Type B pancreatic cell (in vitro differentiated cells): ENCODE results near the gene MSRB2. TPM values are rescaled to one million over a fixed set of nuclear protein-coding genes. Genes with fewer than 3 reads are reported as not detected.

Source experiments
- DNase-seq: peaks from one replicate; pipeline ENCODE4 v3.0.0; 2021; ENCODE audit warnings: mixed read lengths; ENCODE audit not compliant: unreplicated experiment; ENCODE audit errors: extremely low spot score
- H3K27ac Mint-ChIP-seq: 2 replicates; pipeline ENCODE4 v1.8.0; 2021; ENCODE audit warnings: mild to moderate bottlenecking, mixed read lengths
- H3K27me3 Mint-ChIP-seq: 2 replicates; pipeline ENCODE4 v1.8.0; 2021; ENCODE audit warnings: mixed read lengths
- H3K36me3 Mint-ChIP-seq: 2 replicates; pipeline ENCODE4 v1.8.0; 2021; ENCODE audit warnings: mixed read lengths
- H3K4me1 Mint-ChIP-seq: one replicate; pipeline ENCODE4 v1.8.0; 2021; ENCODE audit warnings: mixed read lengths; ENCODE audit not compliant: unreplicated experiment
- H3K4me3 Mint-ChIP-seq: 2 replicates; pipeline ENCODE4 v1.8.0; 2021; ENCODE audit warnings: mild to moderate bottlenecking, mixed read lengths
- H3K9me3 Mint-ChIP-seq: 2 replicates; pipeline ENCODE4 v1.8.0; 2021; ENCODE audit warnings: mixed read lengths
- CTCF ChIP-seq: fragments of 200-600 bp; sonication (generic); conservative IDR thresholded peaks from 2 replicates; pipeline ENCODE4 v1.5.0; 2021; ENCODE audit warnings: antibody characterized with exemption, mild to moderate bottlenecking
- total RNA-seq: library from RNA; stranded (reverse); gene quantifications from 2 replicates; pipeline ENCODE4 v1.2.1, GENCODE V29; 2021; ENCODE audit warnings: low replicate concordance

Gene MSRB2
- total RNA-seq, 1 donor from 2014 or later, result 26.6 TPM

- Mint-ChIP-seq H3K4me3 (no peak overlapping the region), H3K36me3 (no peaks in the 10 kb centered on the region), H3K27ac (no peak overlapping the region), H3K9me3 (no peaks in the 10 kb centered on the region), H3K27me3 (peaks cover 28% of the 10 kb centered on the region), H3K4me1 (no peaks in the 10 kb centered on the region)
- DNase-seq, result no peak
- no peak for TF ChIP-seq CTCF
Observed at GRCh38 chr10:23146258-23146657, 50.9 kb downstream of the MSRB2 start.

DNA sequence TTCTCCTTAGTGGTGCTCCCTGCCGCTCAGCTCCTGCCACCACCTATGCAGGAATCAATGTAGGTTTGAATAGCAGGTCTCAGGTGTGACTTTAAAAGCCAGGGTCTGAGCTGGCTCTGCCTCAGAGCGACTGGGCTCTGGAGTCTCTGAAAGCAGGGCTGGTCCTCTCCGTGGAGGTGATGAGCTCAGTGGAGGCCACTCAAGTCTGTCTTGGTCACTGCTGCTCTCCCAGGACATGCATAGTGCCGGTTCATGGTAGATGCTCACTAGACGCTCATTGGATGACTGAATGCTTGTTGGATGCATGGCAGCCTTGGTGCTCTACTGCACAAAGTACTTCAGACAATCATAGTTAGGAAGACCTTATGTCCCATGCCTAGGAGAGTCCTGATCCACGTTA lies 51.7 kb downstream of the MSRB2 start:
- no peak overlapping the region for H3K27ac Mint-ChIP-seq
- TF ChIP-seq CTCF, result no peak
- no peaks in the 10 kb centered on the region for H3K9me3 Mint-ChIP-seq
- H3K36me3 Mint-ChIP-seq, result no peaks in the 10 kb centered on the region
- H3K4me1 Mint-ChIP-seq, result no peaks in the 10 kb centered on the region
- no peak overlapping the region for H3K4me3 Mint-ChIP-seq
- peaks cover 30% of the 10 kb centered on the region for H3K27me3 Mint-ChIP-seq
- DNase-seq, result no peak

DNA sequence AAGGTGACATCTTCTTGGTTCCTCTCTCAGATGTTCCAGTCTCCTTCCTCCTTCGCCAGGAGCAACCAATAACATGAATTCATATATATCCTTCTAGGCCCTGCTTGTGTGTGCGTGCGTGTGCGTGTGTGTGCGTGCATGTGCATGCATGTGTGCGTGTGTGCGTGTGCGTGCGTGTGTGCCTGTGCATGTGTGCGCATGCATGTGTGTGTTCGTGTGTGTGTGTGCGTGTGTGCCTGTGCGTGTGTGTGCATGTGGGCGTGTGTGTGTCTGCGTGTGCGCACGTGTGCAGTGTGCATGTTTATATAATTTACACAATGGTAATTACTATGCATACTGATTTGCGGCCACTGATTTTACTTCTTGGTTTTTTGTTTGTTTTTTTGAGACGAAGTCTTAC lies 52.8 kb downstream of the MSRB2 start:
- Mint-ChIP-seq H3K4me1 (no peaks in the 10 kb centered on the region), H3K9me3 (no peaks in the 10 kb centered on the region), H3K27ac (no peak overlapping the region), H3K36me3 (no peaks in the 10 kb centered on the region), H3K27me3 (peaks cover 23% of the 10 kb centered on the region), H3K4me3 (no peak overlapping the region)
- no peak for TF ChIP-seq CTCF
- DNase-seq, result no peak

- DNase-seq, result no peak
- H3K9me3 Mint-ChIP-seq, result no peaks in the 10 kb centered on the region
- TF ChIP-seq CTCF, result no peak
- H3K4me1 Mint-ChIP-seq, result no peaks in the 10 kb centered on the region
- peaks cover 28% of the 10 kb centered on the region for H3K27me3 Mint-ChIP-seq
- H3K27ac Mint-ChIP-seq, result no peak overlapping the region
- no peaks in the 10 kb centered on the region for H3K36me3 Mint-ChIP-seq
- H3K4me3 Mint-ChIP-seq, result no peak overlapping the region
Observed at GRCh38 chr10:23150091-23150490, 54.7 kb downstream of the MSRB2 start.

DNA sequence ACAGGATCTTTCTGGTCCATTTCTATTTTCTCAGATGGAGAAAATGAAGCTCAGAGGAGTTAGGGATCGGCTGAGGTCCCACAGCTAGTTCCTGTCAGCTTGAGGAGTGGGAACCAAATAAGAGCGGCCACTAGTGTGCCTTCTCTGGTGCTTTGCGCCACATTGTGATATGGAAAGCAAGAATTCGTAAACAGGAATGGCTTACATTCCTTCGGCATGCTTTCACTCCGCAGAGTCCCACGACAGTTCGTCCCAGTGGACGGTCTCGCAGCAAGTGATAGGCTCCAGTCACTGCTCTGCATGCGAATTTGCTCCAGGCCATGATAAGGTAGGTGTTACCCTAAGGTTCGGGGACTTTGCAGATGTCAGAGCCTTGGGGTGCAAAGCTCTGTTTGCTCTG lies 55.2 kb downstream of the MSRB2 start:
- TF ChIP-seq CTCF, result no peak
- Mint-ChIP-seq H3K9me3 (no peaks in the 10 kb centered on the region), H3K4me1 (no peaks in the 10 kb centered on the region), H3K36me3 (no peaks in the 10 kb centered on the region), H3K4me3 (no peak overlapping the region), H3K27me3 (peaks cover 31% of the 10 kb centered on the region), H3K27ac (no peak overlapping the region)
- no peak for DNase-seq

DNA sequence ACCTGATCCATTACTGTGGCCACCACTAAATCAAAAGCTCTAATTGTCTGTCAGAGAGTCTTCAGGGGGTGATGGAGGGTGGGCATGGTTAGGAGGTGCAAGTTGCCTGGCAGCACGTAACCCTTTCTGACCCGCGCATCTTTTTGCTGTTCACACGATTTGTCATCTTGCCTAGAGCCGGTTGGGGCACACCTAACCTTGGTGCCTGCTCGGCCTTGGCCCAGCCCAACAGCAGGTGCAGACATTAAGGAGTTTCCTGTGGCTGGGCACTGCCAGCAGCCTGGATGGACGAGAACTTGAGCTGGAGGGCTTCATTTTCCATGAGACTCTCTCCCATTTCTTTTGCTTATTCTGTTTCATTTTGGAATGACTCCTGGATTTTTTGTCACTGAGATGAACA lies 55.7 kb downstream of the MSRB2 start:
- peaks cover 36% of the 10 kb centered on the region for H3K27me3 Mint-ChIP-seq
- no peak for DNase-seq
- H3K27ac Mint-ChIP-seq, result no peak overlapping the region
- H3K9me3 Mint-ChIP-seq, result no peaks in the 10 kb centered on the region
- no peaks in the 10 kb centered on the region for H3K4me1 Mint-ChIP-seq
- TF ChIP-seq CTCF, result no peak
- no peaks in the 10 kb centered on the region for H3K36me3 Mint-ChIP-seq
- no peak overlapping the region for H3K4me3 Mint-ChIP-seq
